K562 (cell line): ENCODE results near the gene NOTCH1. TPM values are rescaled to one million over a fixed set of nuclear protein-coding genes. Genes with fewer than 3 reads are reported as not detected.
A peak's percentile ranks its signal among the peaks of the same experiment; 100 is the strongest.

ENCODE experiments used
- ATF3 ChIP-seq, 2 experiments: fragments of 450-650 bp in 1 of 2; sonication (generic) in 1 of 2; formaldehyde crosslinking in 1 of 2; IDR thresholded peaks in 1 of 2; conservative IDR thresholded peaks in 1 of 2; 2 replicates each; pipeline versions ENCODE4 v1.6.1 to v1.8.1; 2016 to 2023; ENCODE audit warnings: mild to moderate bottlenecking in 2 of 2, moderate library complexity in 2 of 2, inconsistent platforms in 1 of 2, missing genetic modification reagents in 1 of 2
- CBFA2T2 ChIP-seq: fragments of 450-650 bp; conservative IDR thresholded peaks from 2 replicates; pipeline ENCODE4 v1.6.1; 2017; ENCODE audit warnings: mild to moderate bottlenecking
- E2F6 ChIP-seq, 2 experiments: IDR thresholded peaks; 2 replicates each; pipeline ENCODE4 v1.6.1; 2011; ENCODE audit warnings: borderline replicate concordance in 1 of 2, control low read depth in 1 of 2, low read depth in 1 of 2, low read length in 1 of 2, mild to moderate bottlenecking in 1 of 2, mixed read lengths in 1 of 2, moderate library complexity in 1 of 2; ENCODE audit not compliant: insufficient read depth in 1 of 2, insufficient read length in 1 of 2, poor library complexity in 1 of 2, severe bottlenecking in 1 of 2; ENCODE audit errors: extremely low read depth in 1 of 2
- FOSL1 ChIP-seq: fragments of 200-800 bp; sonication (Bioruptor generic); conservative IDR thresholded peaks from 2 replicates; pipeline ENCODE4 v1.6.1; 2016; ENCODE audit warnings: missing genetic modification characterization, missing compliant biosample characterization
- RAD51 ChIP-seq: fragments of 450-650 bp; IDR thresholded peaks from 2 replicates; pipeline ENCODE4 v1.7.1; 2016; ENCODE audit warnings: low read depth, mild to moderate bottlenecking, borderline replicate concordance
- SRF ChIP-seq, 2 experiments: fragments of 250-450, 450-650 bp in 1 of 2; sonication (Bioruptor Pico) in 1 of 2; sonication (generic) in 1 of 2; formaldehyde crosslinking; IDR thresholded peaks; 2 replicates each; pipeline versions ENCODE4 v1.5.0 to v1.5.1; 2020 to 2022; ENCODE audit warnings: mild to moderate bottlenecking in 1 of 2, missing genetic modification reagents in 1 of 2
- USF1 ChIP-seq: sonication (generic); formaldehyde crosslinking; IDR thresholded peaks from 2 replicates; pipeline ENCODE4 v1.9.0; 2022; ENCODE audit warnings: mild to moderate bottlenecking, missing genetic modification reagents
- polyA plus RNA-seq, 8 experiments: library from polyadenylated mRNA; depleted of rRNA in 4 of 8; stranded (reverse) in 5 of 8; unstranded in 3 of 8; fragments of >200 nt; fragmentation: Nextera tagmentation in 2 of 8; fragmentation: Illumina TruSeq in 1 of 8; extraction: Ambion mirVana in 2 of 8; extraction: Trizol in 1 of 8; gene quantifications; 2 replicates each; pipeline versions ENCODE4 v1.2.1 to v1.2.3, GENCODE V29; 2011 to 2014; ENCODE audit warnings: inconsistent platforms in 1 of 8, missing spikeins in 1 of 8
- total RNA-seq, 7 experiments: library from RNA; depleted of rRNA in 6 of 7; stranded (reverse); fragments of >200 nt in 6 of 7; fragmentation: Illumina TruSeq in 2 of 7; extraction: Trizol in 2 of 7; gene quantifications; 2 replicates each; pipeline versions ENCODE4 v1.2.1 to v1.2.3, GENCODE V29; 2011 to 2021; ENCODE audit warnings: low replicate concordance in 1 of 7

The NOTCH1 gene
- total and polyA plus RNA-seq, 9 of the 15 experiments (the other 6 are each of a cell fraction or from before 2014, with no cell fraction given), result 0.03 to 31.4 (median 2.3) TPM

GRCh38 chr9:136567651-136568287 lies 21.9 kb upstream of the NOTCH1 start (continued):
- TF ChIP-seq ATF3 (IDR thresholded peaks at IDR 0.05) (peak; percentile 34; the same call in 1 of the 2 replicates), ATF3 (CRISPR knock-in tag; conservative IDR thresholded peaks at IDR 0.05) (no peak), USF1 (peak; percentile 88), RAD51 (peak; percentile 44), CBFA2T2 (0 out of 2 replicates have a peak, but pooled peaks have one; percentile 2), FOSL1 (tag) (peak; percentile 79), E2F6 (IDR thresholded peaks at IDR 0.05; ENCODE audit: borderline replicate concordance in 1 of 2, extremely low read depth in 1 of 2, insufficient read depth in 1 of 2, insufficient read length in 1 of 2, low read depth in 1 of 2, low read length in 1 of 2, poor library complexity in 1 of 2, severe bottlenecking in 1 of 2) (peak in 1 of 2 experiments; percentile 68), SRF (CRISPR knock-in tag; IDR thresholded peaks at IDR 0.05) (no peak)
